Erythroblast (primary cell): ENCODE data around the gene SLC9A1.
A peak's percentile ranks its signal among the peaks of the same experiment; 100 is the strongest.
"Not testable (repeated sequence)": the region's sequence is repeated elsewhere in the genome, so short reads cannot be mapped to it uniquely, and the experiment has no call there.

Source experiments
- DNase-seq, 2 experiments: peaks; one replicate each; lab custom pipeline; 2025; lab: John Stamatoyannopoulos, UW
- GATA1 ChIP-seq: IDR thresholded peaks from 2 replicates; pipeline ENCODE4 v1.6.1; 2011; ENCODE audit warnings: low read depth, mild to moderate bottlenecking, control low read depth, low read length, moderate library complexity
- POLR2A ChIP-seq: IDR thresholded peaks from 2 replicates; pipeline ENCODE4 v1.6.1; 2011; ENCODE audit warnings: mild to moderate bottlenecking, low read length

Gene SLC9A1

GRCh38 chr1:27133991-27134390, 20.9 kb downstream of the SLC9A1 start:
- no peak for TF ChIP-seq POLR2A
- no peak for TF ChIP-seq GATA1
- DNase-seq: no peak

DNA sequence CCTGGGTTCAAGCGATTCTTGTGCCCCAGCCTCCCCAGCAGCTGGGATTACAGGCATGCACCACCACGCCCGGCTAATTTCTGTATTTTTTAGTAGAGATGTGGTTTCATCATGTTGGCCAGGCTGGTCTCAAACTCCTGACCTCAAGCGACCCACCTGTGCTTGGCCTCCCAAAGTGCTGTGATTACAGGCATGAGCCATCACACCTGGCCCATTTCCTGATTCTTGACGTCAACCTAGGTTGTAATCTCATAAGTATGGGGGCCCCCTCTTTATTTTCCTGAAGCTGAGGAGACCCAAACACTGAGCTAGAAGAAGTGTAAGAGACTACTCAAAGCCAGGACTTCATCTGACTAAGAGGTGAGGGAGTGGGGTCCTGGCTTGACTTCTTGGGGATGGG, 21.8 kb downstream of the SLC9A1 start:
- no peak for DNase-seq
- TF ChIP-seq POLR2A: no peak
- no peak for TF ChIP-seq GATA1

GRCh38 chr1:27132624-27133023, 22.3 kb downstream of the SLC9A1 start:
- DNase-seq: no peak
- TF ChIP-seq GATA1 (no peak), POLR2A (no peak)

GRCh38 chr1:27132147-27132546, 22.8 kb downstream of the SLC9A1 start:
- DNase-seq: no peak
- TF ChIP-seq POLR2A: no peak
- TF ChIP-seq GATA1: no peak

DNA sequence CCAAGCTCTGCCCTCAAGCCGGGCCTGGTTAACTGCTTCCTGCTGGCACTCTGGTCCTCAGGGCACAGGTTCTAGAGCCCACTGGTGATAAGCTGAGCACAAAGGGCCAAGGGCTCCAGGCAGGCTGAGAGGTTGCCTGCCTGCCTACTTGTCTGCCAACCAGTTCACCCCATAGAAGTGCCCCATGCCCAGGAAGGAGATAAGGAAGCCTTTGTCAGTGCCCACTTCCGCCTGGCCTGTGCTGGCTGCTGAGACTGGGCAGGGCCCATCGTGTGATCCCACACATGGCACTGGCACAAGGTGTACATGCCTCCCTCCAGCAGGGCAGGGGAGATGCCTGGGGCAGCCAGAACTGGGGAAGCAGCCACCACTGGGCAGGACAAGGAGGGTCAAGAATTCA, 24.1 kb downstream of the SLC9A1 start:
- no peak for TF ChIP-seq POLR2A
- TF ChIP-seq GATA1: no peak
- no peak for DNase-seq

DNA sequence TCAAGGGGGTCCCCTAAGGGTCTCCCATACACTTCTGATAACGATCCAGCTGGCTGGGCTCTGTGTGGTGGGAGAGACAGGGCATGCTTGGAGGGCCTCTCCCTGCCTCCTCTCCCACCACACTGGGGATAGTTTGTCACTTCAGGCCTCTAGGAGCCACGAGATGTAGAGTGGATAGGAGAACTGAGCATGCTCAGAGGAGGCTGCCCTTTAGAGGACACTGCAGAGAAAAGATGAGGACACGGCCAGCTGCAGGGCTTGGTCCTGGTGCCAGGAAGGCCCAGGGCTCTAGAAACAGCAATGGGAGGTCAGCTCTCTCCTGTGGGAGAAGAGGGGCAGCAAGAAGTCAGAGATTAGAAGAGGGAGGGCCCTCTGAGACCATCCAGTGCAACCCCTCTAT, 25.7 kb downstream of the SLC9A1 start:
- TF ChIP-seq POLR2A (no peak), GATA1 (no peak)
- no peak for DNase-seq

GRCh38 chr1:27127419-27127818, 27.5 kb downstream of the SLC9A1 start:
- TF ChIP-seq GATA1 (no peak), POLR2A (no peak)

GRCh38 chr1:27126391-27126790, 28.5 kb downstream of the SLC9A1 start:
- DNase-seq: no peak
- no peak for TF ChIP-seq POLR2A
- no peak for TF ChIP-seq GATA1

More at GRCh38 chr1:27127419-27127818, 27.5 kb downstream of the SLC9A1 start:
- DNase-seq: no peak

DNA sequence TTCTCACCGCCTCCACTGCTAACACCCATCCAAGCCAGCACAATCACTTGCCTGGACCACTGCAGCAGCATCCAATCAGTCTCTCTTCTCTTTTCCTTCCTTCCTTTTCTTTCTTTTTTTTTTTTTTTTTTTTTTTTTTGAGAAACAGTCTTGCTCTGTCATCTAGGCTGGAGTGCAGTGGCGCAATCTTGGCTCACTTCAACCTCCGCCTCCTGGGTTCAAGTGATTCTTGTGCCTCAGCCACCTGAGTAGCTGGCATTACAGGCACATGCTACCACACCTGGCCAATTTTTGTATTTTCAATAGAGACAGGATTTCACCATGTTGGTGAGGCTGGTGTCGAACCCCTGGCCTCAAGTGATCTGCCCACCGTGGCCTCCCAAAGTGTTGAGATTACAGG, 29.8 kb downstream of the SLC9A1 start:
- DNase-seq: not testable (repeated sequence)

DNA sequence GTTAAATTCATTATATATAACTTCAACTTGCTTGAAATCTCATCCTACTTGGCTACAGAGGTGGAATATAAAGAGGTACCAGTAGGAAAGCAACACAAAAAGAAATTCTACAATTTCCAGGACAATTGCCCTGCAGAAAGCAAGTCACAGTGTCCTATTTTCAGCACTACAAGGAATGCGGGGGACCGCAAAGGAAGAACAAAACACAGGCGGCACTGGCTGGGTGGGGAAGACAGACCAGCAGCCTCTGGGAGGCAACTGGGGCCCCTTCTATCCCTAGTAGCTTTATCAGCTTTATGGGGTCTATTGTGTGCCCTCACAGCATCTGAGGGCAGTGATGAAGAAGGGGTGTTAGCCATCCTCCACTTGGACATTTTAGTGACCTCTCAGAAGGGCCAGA, 30.5 kb downstream of the SLC9A1 start:
- DNase-seq: no peak
- TF ChIP-seq POLR2A: no peak
- TF ChIP-seq GATA1: no peak

DNA sequence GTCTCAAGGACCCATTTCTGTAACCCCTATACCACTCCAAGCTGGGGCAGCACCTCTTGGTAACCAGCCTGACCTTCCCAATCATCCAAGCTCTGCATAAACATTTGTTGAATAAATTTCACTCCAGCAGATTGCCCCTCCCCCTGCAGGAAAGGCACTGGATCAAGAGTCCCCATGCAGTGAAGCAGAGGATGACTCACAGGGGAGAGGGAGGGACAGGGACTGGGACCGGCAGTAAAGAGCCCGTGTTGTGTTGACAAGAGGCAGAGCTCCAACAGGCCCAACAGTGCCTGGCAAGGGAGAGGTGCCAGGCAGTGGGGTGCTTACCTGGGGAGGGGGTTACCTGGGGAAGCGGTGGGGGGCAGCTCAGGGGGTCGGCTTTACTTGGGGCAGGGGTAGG, 32.3 kb downstream of the SLC9A1 start:
- peak in 1 of 2 experiments; percentile 36 for DNase-seq

GRCh38 chr1:27120854-27121253, 34.1 kb downstream of the SLC9A1 start:
- DNase-seq: no peak
- TF ChIP-seq GATA1 (no peak), POLR2A (no peak)

More for the DNA sequence above, 32.3 kb downstream of the SLC9A1 start:
- TF ChIP-seq GATA1: no peak
- no peak for TF ChIP-seq POLR2A

- DNase-seq: no peak
- TF ChIP-seq POLR2A (no peak), GATA1 (no peak)
These were observed 36.6 kb downstream of the SLC9A1 start for GRCh38 chr1:27118440-27118689.

- no peak for DNase-seq
These were observed 37.0 kb downstream of the SLC9A1 start for GRCh38 chr1:27117733-27118439.

GRCh38 chr1:27116697-27117096, 38.2 kb downstream of the SLC9A1 start:
- TF ChIP-seq GATA1: no peak
- TF ChIP-seq POLR2A: no peak
- peak in 1 of 2 experiments; percentile 34 for DNase-seq

More at GRCh38 chr1:27117733-27118439, 37.0 kb downstream of the SLC9A1 start:
- TF ChIP-seq POLR2A: no peak
- TF ChIP-seq GATA1: no peak

DNA sequence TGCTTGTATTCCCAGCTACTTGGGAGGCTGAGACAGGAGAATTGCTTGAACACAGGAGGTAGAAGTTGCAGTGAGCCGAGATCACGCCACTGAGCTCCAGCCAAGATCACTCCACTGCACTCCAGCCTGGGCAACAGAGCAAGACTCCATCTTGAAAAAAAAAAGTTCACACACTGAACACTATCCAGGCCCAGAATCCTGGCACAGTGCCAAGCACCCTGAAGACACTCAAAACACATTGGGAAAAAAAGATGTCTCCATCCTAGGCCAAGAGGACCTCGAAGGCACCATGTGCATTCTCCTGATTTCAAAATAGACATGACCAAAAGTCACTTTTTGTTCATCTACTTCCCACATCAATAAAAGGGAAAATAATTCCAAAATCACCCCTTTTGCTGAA, 38.7 kb downstream of the SLC9A1 start:
- peak in 1 of 2 experiments; percentile 74 for DNase-seq
- TF ChIP-seq POLR2A (no peak), GATA1 (no peak)
